Measurements from ENCODE around the gene IL17RC. TPM values are rescaled to one million over a fixed set of nuclear protein-coding genes. Genes with fewer than 3 reads are reported as not detected.

The IL17RC gene
- total RNA-seq, 1 experiment from 2014 or later: 23.4 TPM

GRCh38 chr3:9980251-9980650 is 63.4 kb downstream of the IL17RC start:
- DNase-seq (ENCODE audit: low spot score): no peak

Small RNA genes lying within 50 kb of the gene (small RNA-seq; reads per million reads assigned to genes)
- gene RNU6-882P: not detected

Other genes with a start within 250 kb of the IL17RC start
- 0.36 TPM in 1 of 2 replicates, not detected in the other for gene CPNE9, start 213.3 kb upstream of the IL17RC start, total RNA-seq (2014; rRNA removed; shearing (Covaris generic))
- gene BRPF1, start 185.4 kb upstream of the IL17RC start, total RNA-seq (2014; rRNA removed; shearing (Covaris generic)): 23.4 and 23.8 TPM in 2 replicates
- gene OGG1, start 167.1 kb upstream of the IL17RC start, total RNA-seq (2014; rRNA removed; shearing (Covaris generic)): 29.3 and 31.2 TPM in 2 replicates
- 0.81 and 3.2 TPM in 2 replicates for gene CAMK1, start 147.2 kb upstream of the IL17RC start, total RNA-seq (2014; rRNA removed; shearing (Covaris generic))
- 65.0 and 68.7 TPM in 2 replicates for gene TADA3, start 124.6 kb upstream of the IL17RC start, total RNA-seq (2014; rRNA removed; shearing (Covaris generic))
- 155 and 192 TPM in 2 replicates for gene ARPC4, start 124.0 kb upstream of the IL17RC start, total RNA-seq (2014; rRNA removed; shearing (Covaris generic))
- gene TTLL3, start 106.8 kb upstream of the IL17RC start, total RNA-seq (2014; rRNA removed; shearing (Covaris generic)): 3.4 and 5.3 TPM in 2 replicates
- gene RPUSD3, start 73.1 kb upstream of the IL17RC start, total RNA-seq (2014; rRNA removed; shearing (Covaris generic)): 21.3 and 25.8 TPM in 2 replicates
- gene CIDEC, start 36.8 kb upstream of the IL17RC start, total RNA-seq (2014; rRNA removed; shearing (Covaris generic)): 0.61 and 1.5 TPM in 2 replicates
- gene JAGN1, start 26.5 kb upstream of the IL17RC start, total RNA-seq (2014; rRNA removed; shearing (Covaris generic)): 24.0 and 26.0 TPM in 2 replicates
- 13.4 and 17.0 TPM in 2 replicates for gene IL17RE, start 14.2 kb upstream of the IL17RC start, total RNA-seq (2014; rRNA removed; shearing (Covaris generic))
- gene CRELD1, start 16.7 kb downstream of the IL17RC start, total RNA-seq (2014; rRNA removed; shearing (Covaris generic)): 10.4 and 12.9 TPM in 2 replicates
- gene PRRT3, start 35.3 kb downstream of the IL17RC start, total RNA-seq (2014; rRNA removed; shearing (Covaris generic)): 0.65 and 0.89 TPM in 2 replicates
- 35.5 and 41.7 TPM in 2 replicates for gene EMC3, start 69.7 kb downstream of the IL17RC start, total RNA-seq (2014; rRNA removed; shearing (Covaris generic))
- 13.0 and 14.5 TPM in 2 replicates for gene FANCD2, start 109.3 kb downstream of the IL17RC start, total RNA-seq (2014; rRNA removed; shearing (Covaris generic))
- gene FANCD2OS, start 191.2 kb downstream of the IL17RC start, total RNA-seq (2014; rRNA removed; shearing (Covaris generic)): not detected in 2 replicates
- gene BRK1, start 198.6 kb downstream of the IL17RC start, total RNA-seq (2014; rRNA removed; shearing (Covaris generic)): 41.7 and 42.3 TPM in 2 replicates
- gene VHL, start 224.7 kb downstream of the IL17RC start, total RNA-seq (2014; rRNA removed; shearing (Covaris generic)): 24.8 and 27.4 TPM in 2 replicates
- 4.9 and 5.7 TPM in 2 replicates for gene IRAK2, start 247.8 kb downstream of the IL17RC start, total RNA-seq (2014; rRNA removed; shearing (Covaris generic))